ENCODE data around the gene CFAP65.

DNA sequence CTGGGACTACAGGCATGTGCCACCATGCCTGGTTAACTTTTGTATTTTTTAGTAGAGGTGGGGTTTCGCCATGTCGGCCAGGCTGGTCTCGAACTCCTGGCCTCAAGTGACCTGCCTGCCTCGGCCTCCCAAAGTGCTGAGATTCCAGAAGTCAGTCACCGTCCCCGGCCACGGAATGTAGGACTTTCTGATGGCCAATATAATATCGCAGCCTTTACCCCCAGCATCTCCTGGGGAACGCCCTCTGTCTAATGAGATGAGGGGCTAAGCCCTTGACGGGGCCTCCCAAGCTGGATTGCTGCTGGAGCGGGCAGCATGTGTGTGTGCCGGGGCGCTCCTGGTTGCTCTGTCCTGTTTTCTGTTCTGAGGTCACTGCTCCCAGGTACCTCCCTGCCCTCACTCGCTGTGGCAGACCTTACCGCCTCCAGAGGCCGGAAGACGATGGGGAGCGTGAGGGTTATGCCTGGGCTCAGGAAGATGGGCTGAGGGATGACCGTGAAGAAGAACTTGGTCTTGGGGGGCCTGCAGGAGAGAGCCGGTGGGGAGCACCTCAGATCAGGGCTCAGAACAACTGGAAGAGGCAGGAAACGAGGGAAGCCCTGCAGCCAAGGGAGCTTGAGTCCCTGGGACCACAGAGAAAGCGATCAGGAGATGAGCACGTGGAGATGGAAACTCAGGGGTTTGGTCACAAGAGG, 9.1 kb downstream of the CFAP65 start:
- no peak for TF ChIP-seq NFRKB (IDR thresholded peaks at IDR 0.05)
- TF ChIP-seq FOXK2 (IDR thresholded peaks at IDR 0.05), result no peak
- TF ChIP-seq BHLHE40 (IDR thresholded peaks at IDR 0.05; ENCODE audit: borderline replicate concordance), result no peak
